Adrenal gland (tissue), 12 donors: Measurements from ENCODE around the gene NOCT. TPM values are rescaled to one million over a fixed set of nuclear protein-coding genes. Genes with fewer than 3 reads are reported as not detected.
"Not testable (repeated sequence)": the region's sequence is repeated elsewhere in the genome, so short reads cannot be mapped to it uniquely, and the experiment has no call there.

Source experiments
- DNase-seq, 7 donors: peaks; one replicate each; pipeline ENCODE4 v3.0.0-alpha.2; 2019 to 2020
- H3K27ac ChIP-seq, 5 donors: fragments of 200-600 bp; sonication (generic) in 4 of 5; 1 replicate in 3 of 5; 2 replicates in 2 of 5; pipeline versions ENCODE4 v1.5.1 to v1.8.0; 2016 to 2020; ENCODE audit warnings: mild to moderate bottlenecking in 1 of 5
- H3K27me3 ChIP-seq: fragments of 200-600 bp; 2 replicates; pipeline ENCODE4 v1.8.0; 2021
- H3K36me3 ChIP-seq, 2 donors: fragments of 200-600 bp; replicated peaks in 1 of 2; 1 replicate in 1 of 2; 2 replicates in 1 of 2; pipeline versions ENCODE4 v1.5.1 to v1.8.0; 2018 to 2022
- H3K4me1 ChIP-seq, 2 donors: fragments of 200-600 bp; replicated peaks in 1 of 2; 1 replicate in 1 of 2; 2 replicates in 1 of 2; pipeline versions ENCODE4 v1.5.1 to v1.8.0; 2018 to 2021
- H3K4me3 ChIP-seq, 4 donors: fragments of 200-600 bp; sonication (generic) in 3 of 4; one replicate each; pipeline ENCODE4 v1.5.1; 2016 to 2018
- H3K9me3 ChIP-seq, 3 donors: fragments of 200-600 bp; sonication (generic) in 1 of 3; replicated peaks in 1 of 3; 1 replicate in 2 of 3; 2 replicates in 1 of 3; pipeline versions ENCODE4 v1.5.1 to v1.8.0; 2016 to 2021
- POLR2A ChIP-seq, 2 donors: fragments of 450-650 bp; IDR thresholded peaks; one replicate each; pipeline ENCODE4 v1.6.1; 2017; ENCODE audit warnings: antibody characterized with exemption in 2 of 2, mild to moderate bottlenecking in 2 of 2, moderate library complexity in 1 of 2
- WGBS, 4 donors: extraction: QIAGEN DNeasy Blood & Tissue Kit in 2 of 4; methylation state at CpG; one replicate each; pipeline versions ENCODE4 v1.1.5 to v1.1.7; 2013 to 2017; 5-methylcytosine and 5-hydroxymethylcytosine counted together
- intact Hi-C, 2 donors: fragments of 100-400 bp; cut with DNase I; formaldehyde crosslinking; loops; one replicate each; pipeline versions ENCODE4 v1.14.1 to v1.15.0; 2022 to 2023
- polyA plus RNA-seq, 3 donors: library from polyadenylated mRNA; stranded (reverse); fragments of 200-250 nt in 2 of 3; fragments of 350-450 nt in 1 of 3; fragmentation: Illumina TruSeq in 1 of 3; extraction: RNeasy Lipid Tissue Mini Kit (QIAGEN cat#74804) in 1 of 3; gene quantifications; one replicate each; pipeline ENCODE4 v1.2.3, GENCODE V29; 2013 to 2014
- total RNA-seq, 9 donors: library from RNA; depleted of rRNA in 4 of 9; stranded (reverse); fragments of >200 nt in 4 of 9; fragments of 120-200 nt in 1 of 9; fragmentation: NEBNext Ultra II Directional in 1 of 9; extraction: Animal tissue kit (Norgen Biotek cat#: 25700) in 1 of 9; gene quantifications; one replicate each; pipeline versions ENCODE4 v1.1.0 to v1.2.4, GENCODE V29; 2013 to 2023
- TF ChIP-seq, protein P1 (sequence below), 6 experiments: fragments of 450-650 bp in 4 of 6; fragments of 200-600 bp in 2 of 6; sonication (generic) in 1 of 6; IDR thresholded peaks; 1 replicate in 5 of 6; 2 replicates in 1 of 6; pipeline versions ENCODE4 v1.5.1 to v1.8.0; 2016 to 2021; ENCODE audit warnings: antibody characterized with exemption in 6 of 6, mild to moderate bottlenecking in 2 of 6, moderate library complexity in 1 of 6
- donor health status: healthy with polysubstance abuse.
- donor health status: Bipolar disorder and iron deficiency.
- donor health status: DM: yes; HTN: yes; CAD: no.
- donor health status: DM: no; HTN: no; CAD: no.
- donor health status: DM: no; HTN: no; CAD: no.
- donor health status: DM: yes; HTN: yes; CAD: no.

NOCT gene
- total and polyA plus RNA-seq, 12 donors: 1.2 to 17.0 (median 6.4) TPM

- 81 to 94% (median 90%) methylated on average over 1 of the region's 1 CpG for WGBS, 4 donors
- Histone ChIP-seq H3K27me3 (no peaks in the 10 kb centered on the region), H3K27ac (no peak overlapping the region), H3K4me1 (peaks cover 0 to 34% of the 10 kb centered on the region in 2 donors), H3K4me3 (no peak overlapping the region), H3K9me3 (no peaks in the 10 kb centered on the region), H3K36me3 (peaks cover 0 to 15% of the 10 kb centered on the region in 2 donors)
- intact Hi-C loops: no loop called here
- no peak for DNase-seq
- TF ChIP-seq, protein P1, sequence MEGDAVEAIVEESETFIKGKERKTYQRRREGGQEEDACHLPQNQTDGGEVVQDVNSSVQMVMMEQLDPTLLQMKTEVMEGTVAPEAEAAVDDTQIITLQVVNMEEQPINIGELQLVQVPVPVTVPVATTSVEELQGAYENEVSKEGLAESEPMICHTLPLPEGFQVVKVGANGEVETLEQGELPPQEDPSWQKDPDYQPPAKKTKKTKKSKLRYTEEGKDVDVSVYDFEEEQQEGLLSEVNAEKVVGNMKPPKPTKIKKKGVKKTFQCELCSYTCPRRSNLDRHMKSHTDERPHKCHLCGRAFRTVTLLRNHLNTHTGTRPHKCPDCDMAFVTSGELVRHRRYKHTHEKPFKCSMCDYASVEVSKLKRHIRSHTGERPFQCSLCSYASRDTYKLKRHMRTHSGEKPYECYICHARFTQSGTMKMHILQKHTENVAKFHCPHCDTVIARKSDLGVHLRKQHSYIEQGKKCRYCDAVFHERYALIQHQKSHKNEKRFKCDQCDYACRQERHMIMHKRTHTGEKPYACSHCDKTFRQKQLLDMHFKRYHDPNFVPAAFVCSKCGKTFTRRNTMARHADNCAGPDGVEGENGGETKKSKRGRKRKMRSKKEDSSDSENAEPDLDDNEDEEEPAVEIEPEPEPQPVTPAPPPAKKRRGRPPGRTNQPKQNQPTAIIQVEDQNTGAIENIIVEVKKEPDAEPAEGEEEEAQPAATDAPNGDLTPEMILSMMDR (IDR thresholded peaks at IDR 0.05): no peak
- no peak for TF ChIP-seq POLR2A (IDR thresholded peaks at IDR 0.05)
Measured at GRCh38 chr4:139053909-139054308, 38.3 kb downstream of the NOCT start.

GRCh38 chr4:139054791-139055505, 39.4 kb downstream of the NOCT start:
- H3K27ac ChIP-seq: no peak overlapping the region
- DNase-seq: no peak
- H3K9me3 ChIP-seq: no peaks in the 10 kb centered on the region
- no peaks in the 10 kb centered on the region for H3K27me3 ChIP-seq
- peaks cover 0 to 33% of the 10 kb centered on the region in 2 donors for H3K4me1 ChIP-seq
- TF ChIP-seq, protein P1 (IDR thresholded peaks at IDR 0.05): no peak
- TF ChIP-seq POLR2A (IDR thresholded peaks at IDR 0.05): no peak
- intact Hi-C loops: no loop called here
- 20 to 33% (median 23%) methylated on average over 1 of the region's 1 CpG for WGBS, 4 donors
- H3K4me3 ChIP-seq: no peak overlapping the region
- peaks cover 0 to 24% of the 10 kb centered on the region in 2 donors for H3K36me3 ChIP-seq

GRCh38 chr4:139059026-139059425, 43.4 kb downstream of the NOCT start:
- intact Hi-C loops, H3K27me3 ChIP-seq, H3K27ac ChIP-seq, DNase-seq, H3K4me3 ChIP-seq, H3K9me3 ChIP-seq: not testable (repeated sequence)
- peaks cover 0 to 24% of the 10 kb centered on the region in 2 donors for H3K4me1 ChIP-seq
- 57 to 62% (median 59%) methylated on average over 4 of the region's 4 CpGs for WGBS, 4 donors
- peaks cover 0 to 39% of the 10 kb centered on the region in 2 donors for H3K36me3 ChIP-seq

- intact Hi-C loops: no loop called here
- H3K4me3 ChIP-seq: no peak overlapping the region
- WGBS, 4 donors: 61 to 67% (median 64%) methylated on average over 3 of the region's 3 CpGs
- H3K36me3 ChIP-seq: peaks cover 0 to 46% of the 10 kb centered on the region in 2 donors
- TF ChIP-seq, protein P1 (IDR thresholded peaks at IDR 0.05): no peak
- no peak for TF ChIP-seq POLR2A (IDR thresholded peaks at IDR 0.05)
- H3K4me1 ChIP-seq: peaks cover 0 to 12% of the 10 kb centered on the region in 2 donors
- no peak for DNase-seq
- H3K9me3 ChIP-seq: no peaks in the 10 kb centered on the region
- H3K27me3 ChIP-seq: no peaks in the 10 kb centered on the region
- no peak overlapping the region for H3K27ac ChIP-seq
Measured at GRCh38 chr4:139060591-139060990, 45.0 kb downstream of the NOCT start.
